Measurements from ENCODE around the gene TMCO2.

Gene TMCO2

DNA sequence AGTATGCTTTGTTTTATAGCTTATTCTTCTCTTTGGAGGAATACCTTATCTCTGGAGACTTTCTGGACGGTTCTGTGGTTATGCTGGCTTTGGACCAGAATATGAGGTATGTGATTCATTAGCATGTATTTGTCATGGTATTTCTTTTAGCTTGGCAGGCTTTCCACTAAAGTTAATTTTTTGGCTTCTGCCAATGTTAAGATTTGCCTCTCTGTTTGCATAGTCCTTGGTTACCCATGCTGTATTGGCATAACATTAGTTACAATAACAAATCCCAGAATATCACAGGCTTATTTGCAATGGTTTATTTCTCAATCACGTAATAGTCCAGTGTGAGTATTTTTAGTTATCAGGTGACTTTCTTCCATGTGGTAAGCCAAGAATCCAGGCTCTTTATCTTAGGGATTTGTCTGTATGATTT is 20.0 kb downstream of the TMCO2 start:
- Histone ChIP-seq H3K27ac (no peak overlapping the region), H4K20me1 (ENCODE audit: insufficient read depth) (no peaks in the 10 kb centered on the region), H3K4me2 (no peak overlapping the region), H3K4me3 (IDR thresholded peaks at IDR 0.05; ENCODE audit: insufficient read depth, low read depth, low read length) (no peak overlapping the region), H3K36me3 (ENCODE audit: insufficient read depth) (0 out of 2 replicates have a peak, but pooled peaks cover 11% of the 10 kb centered on the region), H3K79me2 (ENCODE audit: insufficient read depth, low read depth) (peaks cover 22% of the 10 kb centered on the region; the same call in 1 of the 2 replicates), H3K4me1 (ENCODE audit: low read depth, poor library complexity, severe bottlenecking) (peaks cover 16% of the 10 kb centered on the region), H2AFZ (ENCODE audit: low read depth) (no peak overlapping the region), H3K9ac (no peak overlapping the region), H3K27me3 (ENCODE audit: insufficient read depth, low read depth) (no peaks in the 10 kb centered on the region)
- TF ChIP-seq, protein P1, sequence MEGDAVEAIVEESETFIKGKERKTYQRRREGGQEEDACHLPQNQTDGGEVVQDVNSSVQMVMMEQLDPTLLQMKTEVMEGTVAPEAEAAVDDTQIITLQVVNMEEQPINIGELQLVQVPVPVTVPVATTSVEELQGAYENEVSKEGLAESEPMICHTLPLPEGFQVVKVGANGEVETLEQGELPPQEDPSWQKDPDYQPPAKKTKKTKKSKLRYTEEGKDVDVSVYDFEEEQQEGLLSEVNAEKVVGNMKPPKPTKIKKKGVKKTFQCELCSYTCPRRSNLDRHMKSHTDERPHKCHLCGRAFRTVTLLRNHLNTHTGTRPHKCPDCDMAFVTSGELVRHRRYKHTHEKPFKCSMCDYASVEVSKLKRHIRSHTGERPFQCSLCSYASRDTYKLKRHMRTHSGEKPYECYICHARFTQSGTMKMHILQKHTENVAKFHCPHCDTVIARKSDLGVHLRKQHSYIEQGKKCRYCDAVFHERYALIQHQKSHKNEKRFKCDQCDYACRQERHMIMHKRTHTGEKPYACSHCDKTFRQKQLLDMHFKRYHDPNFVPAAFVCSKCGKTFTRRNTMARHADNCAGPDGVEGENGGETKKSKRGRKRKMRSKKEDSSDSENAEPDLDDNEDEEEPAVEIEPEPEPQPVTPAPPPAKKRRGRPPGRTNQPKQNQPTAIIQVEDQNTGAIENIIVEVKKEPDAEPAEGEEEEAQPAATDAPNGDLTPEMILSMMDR (conservative IDR thresholded peaks at IDR 0.05; ENCODE audit: low read depth, low read length), result no peak

DNA sequence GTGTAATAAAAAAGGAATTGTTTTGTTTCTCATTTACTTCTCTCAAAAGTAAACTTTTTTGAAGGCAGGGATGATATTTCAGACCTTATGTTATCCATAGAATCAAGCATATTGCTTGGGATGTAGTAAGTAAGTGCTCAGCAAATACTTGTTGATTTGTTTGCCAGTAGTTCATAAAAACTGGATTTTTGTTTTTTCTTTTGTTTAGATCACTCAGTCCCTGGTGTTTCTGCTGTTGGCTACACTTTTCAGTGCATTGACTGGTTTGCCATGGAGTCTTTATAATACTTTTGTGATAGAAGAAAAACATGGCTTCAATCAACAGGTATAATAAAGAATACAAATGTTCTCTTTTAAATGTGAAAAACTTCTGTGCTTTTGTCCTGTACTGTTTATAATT is 20.5 kb downstream of the TMCO2 start:
- Histone ChIP-seq H3K4me2 (no peak overlapping the region), H3K79me2 (ENCODE audit: insufficient read depth, low read depth) (peaks cover 17% of the 10 kb centered on the region; the same call in 1 of the 2 replicates), H3K27ac (no peak overlapping the region), H3K4me1 (ENCODE audit: low read depth, poor library complexity, severe bottlenecking) (peaks cover 11% of the 10 kb centered on the region), H3K4me3 (IDR thresholded peaks at IDR 0.05; ENCODE audit: insufficient read depth, low read depth, low read length) (no peak overlapping the region), H4K20me1 (ENCODE audit: insufficient read depth) (no peaks in the 10 kb centered on the region), H2AFZ (ENCODE audit: low read depth) (no peak overlapping the region), H3K27me3 (ENCODE audit: insufficient read depth, low read depth) (no peaks in the 10 kb centered on the region), H3K36me3 (ENCODE audit: insufficient read depth) (0 out of 2 replicates have a peak, but pooled peaks cover 11% of the 10 kb centered on the region), H3K9ac (no peak overlapping the region)
- TF ChIP-seq, protein P1 (conservative IDR thresholded peaks at IDR 0.05; ENCODE audit: low read depth, low read length), result no peak

DNA sequence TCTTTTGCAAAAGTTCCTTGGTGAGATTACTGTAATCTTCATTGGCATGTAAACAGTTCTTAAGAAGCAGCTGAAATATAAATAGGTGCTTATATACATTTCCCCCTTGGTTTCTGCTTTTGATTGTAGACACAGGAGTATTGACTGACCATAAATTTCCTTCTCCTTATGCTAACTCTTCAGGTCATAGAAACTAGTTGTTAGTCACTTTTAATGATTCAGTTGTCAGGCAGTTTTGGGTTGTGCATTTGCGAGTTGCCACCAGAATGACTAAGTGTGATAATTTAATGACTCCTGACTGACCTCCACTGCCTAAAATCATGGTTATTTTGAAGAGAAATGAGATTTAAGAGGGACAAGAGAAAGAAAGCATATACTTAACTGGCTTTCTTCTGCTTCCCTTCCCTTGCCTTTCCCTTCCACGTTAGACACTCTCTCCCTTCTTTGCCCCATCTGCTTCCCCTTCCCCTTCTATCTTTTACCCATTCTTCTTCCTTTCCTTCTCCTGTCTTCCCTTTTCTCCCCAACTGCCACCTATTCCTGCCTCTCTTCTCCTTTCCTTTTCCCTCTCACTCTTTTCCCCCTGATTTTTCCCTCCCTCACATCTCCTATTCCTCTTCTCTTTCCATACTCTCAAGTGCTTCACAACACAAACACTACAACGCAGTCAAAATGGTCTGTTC is 22.6 kb downstream of the TMCO2 start:
- 0 out of 2 replicates have a peak, but pooled peaks cover 11% of the 10 kb centered on the region for H3K36me3 ChIP-seq (ENCODE audit: insufficient read depth)

DNA sequence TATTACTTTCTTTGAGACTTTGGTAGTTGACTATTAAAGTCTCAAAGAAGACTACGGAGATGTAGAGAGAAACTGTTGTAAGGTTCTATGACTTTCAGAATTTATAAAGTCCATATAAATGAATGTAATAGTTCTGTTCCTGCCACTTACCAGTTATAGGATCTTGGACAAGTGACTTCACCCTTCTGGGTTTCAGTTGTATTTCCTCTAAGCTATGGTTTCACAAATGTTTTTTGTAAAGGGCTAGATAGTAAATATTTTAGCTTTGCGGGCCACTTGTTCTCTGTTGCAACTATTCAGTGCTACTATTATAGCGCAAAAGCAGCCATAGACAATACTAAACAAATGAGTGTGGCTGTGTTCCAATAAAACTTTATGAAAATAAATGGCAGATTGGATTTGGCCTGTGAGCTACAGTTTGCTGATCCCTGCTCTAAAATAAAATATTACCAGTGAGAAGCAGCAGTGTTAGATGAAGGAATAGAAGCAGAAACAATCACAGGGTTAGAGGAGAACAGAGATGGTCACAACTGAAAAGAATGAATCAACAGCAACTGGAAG is 25.0 kb downstream of the TMCO2 start:
- Histone ChIP-seq H3K36me3 (ENCODE audit: insufficient read depth) (0 out of 2 replicates have a peak, but pooled peaks cover 11% of the 10 kb centered on the region), H3K27ac (no peak overlapping the region), H2AFZ (ENCODE audit: low read depth) (no peak overlapping the region), H3K27me3 (ENCODE audit: insufficient read depth, low read depth) (no peaks in the 10 kb centered on the region), H3K4me1 (ENCODE audit: low read depth, poor library complexity, severe bottlenecking) (no peaks in the 10 kb centered on the region), H3K79me2 (ENCODE audit: insufficient read depth, low read depth) (no peaks in the 10 kb centered on the region), H3K9ac (no peak overlapping the region), H4K20me1 (ENCODE audit: insufficient read depth) (no peaks in the 10 kb centered on the region), H3K4me3 (IDR thresholded peaks at IDR 0.05; ENCODE audit: insufficient read depth, low read depth, low read length) (no peak overlapping the region), H3K4me2 (no peak overlapping the region)
- TF ChIP-seq, protein P1 (conservative IDR thresholded peaks at IDR 0.05; ENCODE audit: low read depth, low read length), result no peak

More for the DNA sequence above, 22.6 kb downstream of the TMCO2 start:
- no peak overlapping the region for H3K27ac ChIP-seq
- H3K79me2 ChIP-seq (ENCODE audit: insufficient read depth, low read depth), result peaks cover 11% of the 10 kb centered on the region; the same call in 1 of the 2 replicates
- no peaks in the 10 kb centered on the region for H3K4me1 ChIP-seq (ENCODE audit: low read depth, poor library complexity, severe bottlenecking)
- H3K9ac ChIP-seq, result no peak overlapping the region
- no peak overlapping the region for H3K4me3 ChIP-seq (IDR thresholded peaks at IDR 0.05; ENCODE audit: insufficient read depth, low read depth, low read length)
- H2AFZ ChIP-seq (ENCODE audit: low read depth), result no peak overlapping the region
- H3K4me2 ChIP-seq, result no peak overlapping the region
- TF ChIP-seq, protein P1 (conservative IDR thresholded peaks at IDR 0.05; ENCODE audit: low read depth, low read length), result no peak
- H3K27me3 ChIP-seq (ENCODE audit: insufficient read depth, low read depth), result no peaks in the 10 kb centered on the region
- no peaks in the 10 kb centered on the region for H4K20me1 ChIP-seq (ENCODE audit: insufficient read depth)

Measured in KMS-11 (cell line).